GM08714 (cell line): ENCODE measurements around the gene GPR82.
"Not testable (repeated sequence)": the region's sequence is repeated elsewhere in the genome, so short reads cannot be mapped to it uniquely, and the experiment has no call there.

ENCODE experiments used
- H3K4me3 ChIP-seq: fragments of 200-500 bp; sonication (Bioruptor generic); 2 replicates; pipeline ENCODE4 v1.5.1; 2014; ENCODE audit warnings: mild to moderate bottlenecking, low read length, inconsistent platforms
- ZNF274 ChIP-seq: IDR thresholded peaks from 2 replicates; pipeline ENCODE4 v1.6.1; 2012; ENCODE audit warnings: mild to moderate bottlenecking, low read depth, low read length

GPR82 gene

GRCh38 chrX:41705680-41706374 lies 18.2 kb upstream of the GPR82 start:
- TF ChIP-seq ZNF274: no peak
- H3K4me3 ChIP-seq: no peak overlapping the region

GRCh38 chrX:41707218-41707617 lies 16.8 kb upstream of the GPR82 start:
- TF ChIP-seq ZNF274: no peak

DNA sequence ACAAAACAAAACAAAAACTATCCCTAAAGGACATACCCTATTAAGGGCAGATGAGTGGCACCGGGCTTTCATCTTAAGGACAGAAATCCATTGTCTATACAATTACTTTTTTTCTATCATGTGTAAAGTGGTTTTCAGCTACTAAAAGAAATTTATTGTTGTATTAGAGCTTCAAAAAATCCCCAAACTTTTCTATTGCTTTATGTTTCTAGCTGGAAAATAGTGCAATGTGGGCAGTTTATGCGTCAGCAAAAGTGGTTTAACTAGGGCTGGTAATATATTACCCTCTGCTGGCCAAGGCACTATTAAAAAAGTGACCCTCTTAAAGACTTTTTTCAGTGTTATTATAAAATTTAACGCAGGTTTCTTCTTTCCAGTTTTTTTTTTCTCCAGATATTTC lies 15.5 kb upstream of the GPR82 start:
- TF ChIP-seq ZNF274: no peak
- no peak overlapping the region for H3K4me3 ChIP-seq

More at GRCh38 chrX:41707218-41707617, 16.8 kb upstream of the GPR82 start:
- H3K4me3 ChIP-seq: no peak overlapping the region

GRCh38 chrX:41711021-41711667 lies 12.8 kb upstream of the GPR82 start:
- no peak overlapping the region for H3K4me3 ChIP-seq
- no peak for TF ChIP-seq ZNF274

GRCh38 chrX:41716222-41716621 lies 7.8 kb upstream of the GPR82 start:
- H3K4me3 ChIP-seq: no peak overlapping the region
- TF ChIP-seq ZNF274: no peak

DNA sequence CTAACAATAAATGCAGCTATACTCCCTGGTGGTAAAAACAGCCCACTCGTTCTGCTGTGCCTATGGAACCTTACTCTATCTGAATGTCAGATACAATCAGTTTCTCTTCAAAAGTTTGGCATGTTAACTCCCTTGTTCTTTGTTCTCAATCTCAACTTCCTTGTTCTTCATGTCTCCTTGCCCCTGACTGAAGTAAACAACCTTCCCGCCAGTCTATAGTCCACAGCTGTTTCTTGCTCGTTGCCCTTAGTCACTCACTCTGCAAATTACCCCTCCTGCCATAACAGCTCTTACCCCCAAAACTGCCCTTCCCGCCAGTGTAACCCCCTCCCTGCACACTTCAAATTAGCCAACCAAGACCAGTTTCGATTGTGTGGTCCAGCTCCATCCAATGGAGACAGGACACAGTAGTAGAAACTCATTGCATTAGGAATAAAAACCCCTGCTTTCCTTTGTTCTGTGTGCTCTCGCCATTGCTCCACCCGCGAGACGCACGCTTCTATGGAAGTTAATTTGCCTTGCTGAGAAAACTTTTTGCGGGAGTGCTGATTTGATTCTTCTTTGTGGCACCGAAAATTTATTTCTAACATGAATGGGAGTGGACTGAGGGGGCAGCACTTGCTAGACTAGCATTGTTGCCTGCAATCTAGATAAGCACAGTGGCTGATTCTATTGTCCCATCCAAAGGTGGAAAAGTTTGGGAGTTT lies 7.1 kb upstream of the GPR82 start:
- no peak for TF ChIP-seq ZNF274
- H3K4me3 ChIP-seq: no peak overlapping the region

DNA sequence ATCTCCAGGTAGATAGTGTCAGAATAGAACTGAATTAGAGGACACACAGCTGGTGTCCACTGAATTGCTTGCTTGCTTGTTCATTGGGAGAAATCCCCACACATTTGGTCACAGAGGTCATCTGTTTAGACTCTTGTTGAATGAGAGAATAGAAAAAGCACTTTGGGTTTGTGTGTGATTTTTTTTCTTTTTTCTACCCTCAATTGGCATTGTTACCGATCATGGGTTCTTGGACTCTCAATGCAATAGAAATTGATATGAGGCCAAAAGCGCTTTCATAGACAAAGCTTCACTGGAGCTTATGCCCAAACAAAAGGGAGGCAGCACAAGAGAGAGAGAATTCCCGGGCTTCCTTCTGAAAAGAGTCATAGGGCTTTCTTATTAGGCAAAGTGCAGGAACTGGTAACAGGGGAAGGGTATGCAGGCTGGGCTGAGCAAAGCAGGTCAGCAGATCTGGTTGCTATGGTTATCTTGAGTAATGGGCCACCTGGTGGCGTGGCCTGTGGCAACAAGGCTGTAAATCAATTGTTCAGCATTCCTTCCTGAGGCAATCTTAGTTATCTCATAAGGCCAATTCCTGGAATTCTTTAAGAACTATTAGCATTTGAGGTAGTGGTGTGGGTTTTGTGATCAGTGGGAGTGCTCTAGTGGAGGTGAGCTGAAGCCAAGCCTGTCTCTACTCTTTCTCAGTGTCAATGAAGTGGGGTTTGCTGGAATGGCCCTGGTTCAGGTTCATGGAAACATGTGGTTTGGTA lies 5.3 kb upstream of the GPR82 start:
- no peak overlapping the region for H3K4me3 ChIP-seq
- TF ChIP-seq ZNF274: no peak

DNA sequence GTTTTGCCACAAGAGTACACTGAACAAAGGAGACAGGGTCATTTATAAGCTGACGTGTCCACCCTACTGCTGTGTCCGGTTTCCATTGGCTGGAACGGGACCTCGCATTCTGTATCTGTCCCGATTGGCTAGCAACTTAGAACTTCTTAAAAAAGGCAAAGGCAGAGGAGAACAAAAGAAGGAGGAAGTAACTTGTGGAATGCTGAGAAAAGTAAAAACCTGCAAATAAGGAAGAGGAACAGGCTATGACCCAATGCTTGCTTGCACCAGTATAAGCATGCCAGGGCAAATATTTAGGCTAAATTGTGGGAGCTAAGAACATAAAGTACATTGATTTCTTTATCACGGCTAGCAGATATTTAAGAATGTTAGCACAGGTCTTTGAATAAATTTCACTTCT lies 4.4 kb upstream of the GPR82 start:
- not testable (repeated sequence) for H3K4me3 ChIP-seq

DNA sequence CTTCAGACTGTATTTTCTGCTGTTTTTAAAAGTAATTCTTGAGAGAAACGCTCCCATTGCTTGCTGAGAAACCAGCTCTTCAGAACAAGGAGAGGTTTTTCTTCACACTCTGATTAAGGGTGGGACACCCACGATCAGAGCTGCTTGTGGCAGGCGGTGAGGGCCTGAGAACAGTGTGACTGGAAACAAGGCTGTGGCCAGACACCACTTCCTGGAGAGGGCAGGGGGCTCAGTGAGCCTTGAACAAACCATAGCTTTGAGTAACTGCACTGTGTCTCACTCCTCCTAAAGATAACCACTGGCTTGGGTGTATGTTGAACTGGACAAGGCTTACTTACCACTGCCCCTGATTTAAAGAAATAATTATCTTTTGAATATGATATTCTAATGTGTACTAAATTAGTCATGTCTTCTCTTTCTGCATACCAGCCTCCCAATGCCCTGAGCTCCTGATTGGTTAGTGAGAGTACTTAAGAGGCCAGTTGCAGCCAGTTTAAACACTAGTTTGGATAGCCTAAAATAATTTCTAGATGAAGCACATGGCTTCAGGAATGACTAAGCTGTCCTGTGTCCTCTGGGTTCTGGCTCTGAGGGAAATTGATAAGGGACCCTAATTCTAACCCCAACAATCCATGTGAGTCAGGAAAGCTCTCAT lies 3.7 kb upstream of the GPR82 start:
- TF ChIP-seq ZNF274: no peak
- no peak overlapping the region; the same call in 1 of the 2 replicates for H3K4me3 ChIP-seq

GRCh38 chrX:41721590-41721989 lies 2.4 kb upstream of the GPR82 start:
- no peak for TF ChIP-seq ZNF274
- no peak overlapping the region for H3K4me3 ChIP-seq

DNA sequence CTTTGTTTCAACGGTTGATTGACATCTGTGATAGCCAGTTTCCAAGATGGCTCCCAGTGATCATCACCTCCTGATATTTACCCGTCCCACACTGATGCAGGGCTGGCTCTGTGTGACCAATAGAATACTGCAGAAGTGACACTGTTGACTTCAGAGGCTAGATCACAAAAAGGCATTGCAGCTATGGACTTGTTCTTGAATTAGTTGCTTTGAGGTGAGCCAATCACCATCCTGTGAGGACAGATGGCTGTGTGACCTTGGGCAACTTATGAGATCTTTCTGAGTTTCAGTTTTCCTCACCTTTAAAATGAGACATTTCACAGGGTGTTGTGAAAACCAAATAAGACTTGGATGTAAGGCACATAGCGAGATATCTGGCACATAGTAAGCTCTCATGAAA lies 1.8 kb upstream of the GPR82 start:
- TF ChIP-seq ZNF274: no peak
- no peak overlapping the region for H3K4me3 ChIP-seq

DNA sequence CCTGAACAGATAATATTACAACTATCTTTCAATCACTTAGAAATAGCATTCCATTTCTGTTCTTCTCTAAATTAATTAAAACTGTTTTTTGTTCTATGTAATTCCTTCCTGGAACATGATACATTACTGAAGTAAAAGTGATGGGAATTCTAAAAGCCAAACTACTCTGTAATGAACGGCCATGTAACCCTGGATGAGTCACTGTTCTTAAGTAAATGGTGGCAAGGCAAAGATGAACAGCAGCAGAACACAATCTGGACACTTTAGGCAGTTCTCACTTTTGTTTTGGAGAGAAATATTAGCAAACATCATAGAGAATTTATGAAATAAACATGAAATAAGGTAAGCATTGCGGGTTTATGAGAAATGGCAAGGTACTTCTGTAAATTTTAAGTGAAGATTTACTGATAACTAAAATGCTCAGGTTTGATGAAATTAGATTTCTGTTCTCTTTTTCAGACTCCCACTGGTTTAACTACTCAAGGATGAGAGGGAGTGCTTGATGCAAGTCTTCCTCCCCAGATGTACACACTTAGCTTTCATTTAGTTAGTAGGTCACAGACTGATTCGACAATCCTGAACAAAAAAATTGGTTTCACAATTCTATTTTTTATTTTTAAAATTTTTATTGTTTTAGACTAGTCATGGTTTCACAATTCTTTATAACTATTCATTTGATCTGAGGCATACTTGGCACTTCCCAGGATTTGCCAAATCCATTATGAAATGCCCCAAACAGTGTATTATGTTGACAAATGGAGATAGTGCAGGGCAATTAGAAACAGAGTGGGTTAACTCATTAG lies 964 bp upstream of the GPR82 start:
- no peak for TF ChIP-seq ZNF274
- H3K4me3 ChIP-seq: no peak overlapping the region

DNA sequence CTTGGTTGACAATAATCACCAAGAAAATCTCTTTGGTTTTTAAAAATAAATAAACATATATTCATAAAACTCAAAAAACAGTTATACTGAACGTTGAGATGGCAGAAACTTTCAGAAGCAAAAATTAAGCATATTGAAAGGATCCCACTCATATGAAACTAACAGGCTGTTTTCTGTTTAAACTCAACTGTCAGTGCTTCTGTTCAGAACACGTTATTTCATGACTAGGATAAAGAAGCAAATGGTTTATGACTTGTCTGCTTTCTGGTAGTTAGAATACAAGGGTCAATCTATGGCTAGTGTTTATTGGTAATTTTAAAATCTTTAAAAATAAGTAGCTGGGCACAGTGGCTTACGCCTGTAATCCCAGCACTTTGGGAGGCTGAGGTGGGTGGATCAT lies 4.1 kb downstream of the GPR82 start:
- H3K4me3 ChIP-seq: no peak overlapping the region
- TF ChIP-seq ZNF274: no peak
